GM19372 (cell line): ENCODE results near the gene CHMP6.

Source experiments
- ATAC-seq: cut with Tn5 transposase; IDR thresholded peaks from one replicate; pipeline ENCODE4 v1.9.1; 2021; ENCODE audit warnings: mild to moderate bottlenecking, low read depth, moderate library complexity; ENCODE audit not compliant: unreplicated experiment

CHMP6 gene

GRCh38 chr17:81039854-81040758 lies 48.5 kb downstream of the CHMP6 start:
- no peak for ATAC-seq

- no peak for ATAC-seq
These were observed 49.2 kb downstream of the CHMP6 start for GRCh38 chr17:81040791-81041337.

- ATAC-seq, result no peak
These were observed 51.0 kb downstream of the CHMP6 start for GRCh38 chr17:81042606-81043005.

GRCh38 chr17:81043319-81043724 lies 51.7 kb downstream of the CHMP6 start:
- ATAC-seq, result no peak

- ATAC-seq, result no peak
These were observed 52.2 kb downstream of the CHMP6 start for GRCh38 chr17:81043725-81044427.

GRCh38 chr17:81044428-81044763 lies 52.8 kb downstream of the CHMP6 start:
- no peak for ATAC-seq

DNA sequence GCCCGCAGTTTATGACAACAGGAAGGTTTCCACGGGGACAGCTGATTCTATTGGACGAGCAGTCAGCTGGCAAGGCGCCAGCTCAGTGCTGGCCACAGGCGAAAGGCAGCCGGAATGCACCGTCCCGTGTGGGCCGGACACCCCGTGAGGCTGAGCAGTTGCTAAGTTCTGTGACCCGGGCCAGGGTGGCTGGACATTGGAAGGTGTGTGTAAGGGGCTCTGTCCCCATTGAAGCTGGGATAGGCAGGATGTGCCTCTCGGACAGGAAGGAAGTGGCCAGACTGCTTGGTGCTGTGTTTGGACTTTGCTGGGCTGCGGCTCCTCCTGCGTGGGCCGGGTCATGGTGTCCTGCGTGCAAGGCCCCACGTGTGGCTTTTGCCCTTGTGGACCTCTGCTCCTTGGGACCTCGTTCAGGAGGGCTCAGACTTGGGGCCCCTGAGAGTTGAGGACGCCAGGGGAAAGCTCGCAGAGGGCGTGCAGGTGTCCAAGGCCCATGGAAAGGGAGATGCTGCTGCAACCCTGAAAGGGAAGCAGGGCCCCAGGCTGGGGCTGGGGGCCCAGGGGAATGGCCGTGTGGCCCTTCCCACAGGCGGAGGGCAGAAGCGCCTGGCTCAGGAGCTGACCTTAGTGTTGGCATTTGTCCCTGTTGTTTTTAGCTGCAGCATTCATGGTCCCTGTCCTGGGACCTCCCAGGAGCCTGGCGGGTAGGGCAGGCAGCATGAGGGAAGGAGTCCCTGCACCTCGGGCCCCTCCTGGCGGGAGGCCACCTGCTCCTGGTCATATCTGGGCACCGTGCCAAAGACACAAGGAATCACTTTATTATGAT lies 53.3 kb downstream of the CHMP6 start:
- ATAC-seq, result no peak

- no peak for ATAC-seq
These were observed 54.0 kb downstream of the CHMP6 start for GRCh38 chr17:81045590-81046095.

GRCh38 chr17:81046132-81046769 lies 54.6 kb downstream of the CHMP6 start:
- ATAC-seq, result no peak

GRCh38 chr17:81046770-81047359 lies 55.2 kb downstream of the CHMP6 start:
- no peak for ATAC-seq

DNA sequence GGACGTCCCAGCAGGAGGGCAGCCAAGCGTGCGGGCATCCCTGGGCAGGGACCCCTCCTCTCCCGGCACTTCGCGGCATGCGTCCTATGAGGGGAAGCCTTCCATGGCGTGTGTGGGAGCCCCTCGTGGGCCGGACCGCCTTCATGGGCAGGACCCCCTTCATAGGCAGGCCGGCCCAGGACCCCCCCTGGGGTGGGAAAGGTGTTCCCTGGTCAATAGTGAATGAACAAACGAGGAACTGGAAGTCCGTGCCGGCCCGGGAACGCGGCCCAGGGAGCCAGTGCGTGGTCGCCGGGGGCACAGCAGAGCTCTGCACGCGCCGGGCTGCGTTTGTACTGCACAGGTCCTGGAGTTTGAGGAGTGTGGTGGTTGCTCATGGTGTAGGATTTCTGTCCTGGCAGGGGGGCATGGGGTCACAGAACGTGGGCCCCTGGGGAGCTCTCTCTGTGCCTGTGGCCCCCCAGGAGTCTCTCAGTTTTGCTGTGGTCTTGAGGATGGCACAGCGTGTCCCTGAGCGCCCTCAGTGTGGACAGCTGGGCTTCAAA lies 57.3 kb downstream of the CHMP6 start:
- ATAC-seq, result no peak

GRCh38 chr17:81049372-81049911 lies 57.8 kb downstream of the CHMP6 start:
- no peak for ATAC-seq
